ENCODE data around the gene ANKRD33. TPM values are rescaled to one million over a fixed set of nuclear protein-coding genes. Genes with fewer than 3 reads are reported as not detected.

Gene ANKRD33
- total RNA-seq, 1 experiment from 2014 or later: not detected

- peak; percentile 17; the same call in 1 of the 2 replicates for ATAC-seq
- H3K4me1 ChIP-seq (ENCODE audit: insufficient read depth, low read length): no peaks in the 10 kb centered on the region
- BruUV-seq (replicated peaks): no TSS peak
- CTCF ChIA-PET: interaction anchor here (0.5 to 0.7 kb wide), 2 partner anchors 76 to 130 kb away, joined by 3 to 4 read pairs; no protein-coding TSS in a partner anchor
- H4K20me1 ChIP-seq (ENCODE audit: low read length): no peaks in the 10 kb centered on the region
- H3K4me3 ChIP-seq (ENCODE audit: low read length): no peak overlapping the region
- intact Hi-C loops (cut with micrococcal nuclease): loop anchor here (1.0 kb wide), 1 partner anchor 85 kb away; no protein-coding TSS in a partner anchor
- H3F3A ChIP-seq (ENCODE audit: low read length, unreplicated experiment): no peaks in the 10 kb centered on the region
- H3K27ac ChIP-seq (ENCODE audit: low read length): no peak overlapping the region
- H2AFZ ChIP-seq (ENCODE audit: low read length): peak overlapping the region; percentile 51
- POLR2A ChIA-PET (ENCODE audit: unreplicated experiment): no interaction called here
- no peak for TF ChIP-seq CTCF (conservative IDR thresholded peaks at IDR 0.05; ENCODE audit: low read depth, low read length)
- no peak for TF ChIP-seq EZH2 (IDR thresholded peaks at IDR 0.05; ENCODE audit: low read length, unreplicated experiment)
- TF ChIP-seq EZH2phosphoT487 (IDR thresholded peaks at IDR 0.05; ENCODE audit: borderline replicate concordance, low read length): no peak
- no peak overlapping the region for H3K9ac ChIP-seq (ENCODE audit: low read length)
- no peaks in the 10 kb centered on the region for H3K9me2 ChIP-seq (replicated peaks; ENCODE audit: low read length)
- no peak for DNase-seq
- no peaks in the 10 kb centered on the region for H3K79me2 ChIP-seq (ENCODE audit: low read length)
- H3K36me3 ChIP-seq (ENCODE audit: low read depth, low read length): no peaks in the 10 kb centered on the region
- no peaks in the 10 kb centered on the region for H3K9me3 ChIP-seq (ENCODE audit: low read length)
- no peaks in the 10 kb centered on the region for H3K27me3 ChIP-seq (ENCODE audit: low read length)
- no peak overlapping the region for H3K4me2 ChIP-seq (ENCODE audit: low read length)
Measured at GRCh38 chr12:51895378-51896135, 7.7 kb downstream of the ANKRD33 start.

GRCh38 chr12:51896236-51896635 lies 8.3 kb downstream of the ANKRD33 start:
- TF ChIP-seq EZH2 (IDR thresholded peaks at IDR 0.05; ENCODE audit: low read length, unreplicated experiment) (no peak), EZH2phosphoT487 (IDR thresholded peaks at IDR 0.05; ENCODE audit: borderline replicate concordance, low read length) (no peak), CTCF (conservative IDR thresholded peaks at IDR 0.05; ENCODE audit: low read depth, low read length) (no peak)
- Histone ChIP-seq H3F3A (ENCODE audit: low read length, unreplicated experiment) (no peaks in the 10 kb centered on the region), H3K4me3 (ENCODE audit: low read length) (no peak overlapping the region), H3K27me3 (ENCODE audit: low read length) (no peaks in the 10 kb centered on the region), H3K9me2 (replicated peaks; ENCODE audit: low read length) (no peaks in the 10 kb centered on the region), H3K9ac (ENCODE audit: low read length) (no peak overlapping the region), H3K9me3 (ENCODE audit: low read length) (no peaks in the 10 kb centered on the region), H3K79me2 (ENCODE audit: low read length) (no peaks in the 10 kb centered on the region), H3K27ac (ENCODE audit: low read length) (no peak overlapping the region), H2AFZ (ENCODE audit: low read length) (no peak overlapping the region), H3K36me3 (ENCODE audit: low read depth, low read length) (no peaks in the 10 kb centered on the region), H4K20me1 (ENCODE audit: low read length) (no peaks in the 10 kb centered on the region), H3K4me2 (ENCODE audit: low read length) (no peak overlapping the region), H3K4me1 (ENCODE audit: insufficient read depth, low read length) (no peaks in the 10 kb centered on the region)
- BruUV-seq (replicated peaks): no TSS peak
- ChIA-PET POLR2A (ENCODE audit: unreplicated experiment) (no interaction called here), CTCF (interaction anchor here (0.7 kb wide), 1 partner anchor 129 kb away, joined by 4 read pairs; no protein-coding TSS in a partner anchor)
- intact Hi-C loops (cut with micrococcal nuclease): no loop called here
- no peak for ATAC-seq
- no peak for DNase-seq

- CTCF ChIA-PET: no interaction called here
- intact Hi-C loops (cut with micrococcal nuclease): no loop called here
Measured at GRCh38 chr12:51897181-51897580, 9.3 kb downstream of the ANKRD33 start.

More at GRCh38 chr12:51897181-51897580, 9.3 kb downstream of the ANKRD33 start:
- Histone ChIP-seq H3K9ac (ENCODE audit: low read length) (no peak overlapping the region), H3K27me3 (ENCODE audit: low read length) (no peaks in the 10 kb centered on the region), H3K36me3 (ENCODE audit: low read depth, low read length) (no peaks in the 10 kb centered on the region), H3K9me3 (ENCODE audit: low read length) (no peaks in the 10 kb centered on the region), H2AFZ (ENCODE audit: low read length) (no peak overlapping the region), H4K20me1 (ENCODE audit: low read length) (no peaks in the 10 kb centered on the region), H3K9me2 (replicated peaks; ENCODE audit: low read length) (no peaks in the 10 kb centered on the region), H3F3A (ENCODE audit: low read length, unreplicated experiment) (no peaks in the 10 kb centered on the region), H3K4me1 (ENCODE audit: insufficient read depth, low read length) (no peaks in the 10 kb centered on the region), H3K79me2 (ENCODE audit: low read length) (no peaks in the 10 kb centered on the region), H3K27ac (ENCODE audit: low read length) (no peak overlapping the region), H3K4me2 (ENCODE audit: low read length) (no peak overlapping the region), H3K4me3 (ENCODE audit: low read length) (no peak overlapping the region)
- POLR2A ChIA-PET (ENCODE audit: unreplicated experiment): no interaction called here
- BruUV-seq (replicated peaks): no TSS peak
- no peak for ATAC-seq
- no peak for TF ChIP-seq EZH2 (IDR thresholded peaks at IDR 0.05; ENCODE audit: low read length, unreplicated experiment)
- no peak for TF ChIP-seq EZH2phosphoT487 (IDR thresholded peaks at IDR 0.05; ENCODE audit: borderline replicate concordance, low read length)
- no peak for TF ChIP-seq CTCF (conservative IDR thresholded peaks at IDR 0.05; ENCODE audit: low read depth, low read length)
- no peak for DNase-seq
